ENCODE measurements around the gene FRS2.

FRS2 gene

DNA sequence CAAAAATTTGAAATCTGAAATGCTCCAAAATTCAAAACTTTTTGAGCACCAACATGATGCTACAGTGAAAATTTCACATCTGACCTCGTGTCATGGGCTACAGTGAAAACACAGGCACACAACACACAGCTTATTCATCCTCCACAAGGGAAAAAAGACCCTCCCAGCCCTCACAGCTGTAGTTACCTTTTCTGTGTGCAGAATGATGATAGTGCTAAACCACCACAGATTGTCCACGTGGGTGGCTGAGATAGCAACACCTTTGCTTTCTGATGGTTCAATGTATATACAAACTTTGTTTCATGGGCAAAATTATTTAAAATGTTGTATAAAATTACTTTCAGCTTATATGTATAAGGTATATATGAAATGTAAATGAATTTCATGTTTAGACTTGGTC lies 46.8 kb downstream of the FRS2 start:
- TF ChIP-seq, protein P1, sequence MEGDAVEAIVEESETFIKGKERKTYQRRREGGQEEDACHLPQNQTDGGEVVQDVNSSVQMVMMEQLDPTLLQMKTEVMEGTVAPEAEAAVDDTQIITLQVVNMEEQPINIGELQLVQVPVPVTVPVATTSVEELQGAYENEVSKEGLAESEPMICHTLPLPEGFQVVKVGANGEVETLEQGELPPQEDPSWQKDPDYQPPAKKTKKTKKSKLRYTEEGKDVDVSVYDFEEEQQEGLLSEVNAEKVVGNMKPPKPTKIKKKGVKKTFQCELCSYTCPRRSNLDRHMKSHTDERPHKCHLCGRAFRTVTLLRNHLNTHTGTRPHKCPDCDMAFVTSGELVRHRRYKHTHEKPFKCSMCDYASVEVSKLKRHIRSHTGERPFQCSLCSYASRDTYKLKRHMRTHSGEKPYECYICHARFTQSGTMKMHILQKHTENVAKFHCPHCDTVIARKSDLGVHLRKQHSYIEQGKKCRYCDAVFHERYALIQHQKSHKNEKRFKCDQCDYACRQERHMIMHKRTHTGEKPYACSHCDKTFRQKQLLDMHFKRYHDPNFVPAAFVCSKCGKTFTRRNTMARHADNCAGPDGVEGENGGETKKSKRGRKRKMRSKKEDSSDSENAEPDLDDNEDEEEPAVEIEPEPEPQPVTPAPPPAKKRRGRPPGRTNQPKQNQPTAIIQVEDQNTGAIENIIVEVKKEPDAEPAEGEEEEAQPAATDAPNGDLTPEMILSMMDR (IDR thresholded peaks at IDR 0.05; ENCODE audit: low read depth, low read length, missing control alignments) = no peak
- no peak for DNase-seq (ENCODE audit: low read depth)
- H3K4me3 ChIP-seq (ENCODE audit: low read depth, low read length) = no peak overlapping the region
- in situ Hi-C loops (cut with HindIII; ENCODE audit: low sequenced_read_pairs) = no loop called here

DNA sequence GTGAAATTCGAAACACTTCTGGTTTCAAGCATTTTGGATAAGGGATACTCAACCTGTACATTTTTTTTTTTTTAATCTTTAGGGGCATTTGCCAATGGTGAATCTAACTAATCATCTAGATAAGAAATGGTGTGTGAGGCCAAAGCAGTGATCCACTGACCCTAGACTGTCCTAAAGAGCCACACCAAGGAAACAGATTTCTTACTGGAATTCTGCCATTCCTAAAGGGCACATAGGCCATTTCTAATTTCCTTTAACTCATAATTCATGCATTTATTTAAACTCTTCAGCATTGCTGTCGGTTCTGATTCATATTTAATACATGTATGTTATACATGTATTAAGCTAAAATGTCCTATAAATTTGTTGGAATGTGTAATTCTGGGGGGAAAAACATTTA lies 47.2 kb downstream of the FRS2 start:
- H3K4me3 ChIP-seq (ENCODE audit: low read depth, low read length) = no peak overlapping the region
- in situ Hi-C loops (cut with HindIII; ENCODE audit: low sequenced_read_pairs) = no loop called here
- DNase-seq (ENCODE audit: low read depth) = no peak
- TF ChIP-seq, protein P1 (IDR thresholded peaks at IDR 0.05; ENCODE audit: low read depth, low read length, missing control alignments) = no peak

DNA sequence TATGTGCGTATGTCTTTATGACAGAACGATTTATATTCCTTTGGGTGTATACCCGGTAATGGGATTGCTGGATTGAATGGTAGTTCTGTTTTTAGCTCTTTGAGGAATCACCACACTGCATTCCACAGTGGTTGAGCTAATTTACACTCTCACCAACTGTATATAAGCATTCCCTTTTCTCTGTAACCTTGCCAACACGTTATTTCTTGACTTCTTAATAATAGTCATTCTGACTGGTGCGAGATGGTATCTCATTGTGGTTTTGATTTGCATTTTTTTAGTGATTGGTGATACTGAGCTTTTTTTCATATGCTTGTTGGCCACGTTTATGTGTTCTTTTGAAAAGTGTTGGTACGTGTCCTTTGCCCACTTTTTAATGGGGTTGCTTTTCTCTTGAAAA lies 49.7 kb downstream of the FRS2 start:
- H3K4me3 ChIP-seq (ENCODE audit: low read depth, low read length) = no peak overlapping the region
- TF ChIP-seq, protein P1 (IDR thresholded peaks at IDR 0.05; ENCODE audit: low read depth, low read length, missing control alignments) = no peak
- in situ Hi-C loops (cut with HindIII; ENCODE audit: low sequenced_read_pairs) = no loop called here
- peak; percentile 61 for DNase-seq (ENCODE audit: low read depth)

DNA sequence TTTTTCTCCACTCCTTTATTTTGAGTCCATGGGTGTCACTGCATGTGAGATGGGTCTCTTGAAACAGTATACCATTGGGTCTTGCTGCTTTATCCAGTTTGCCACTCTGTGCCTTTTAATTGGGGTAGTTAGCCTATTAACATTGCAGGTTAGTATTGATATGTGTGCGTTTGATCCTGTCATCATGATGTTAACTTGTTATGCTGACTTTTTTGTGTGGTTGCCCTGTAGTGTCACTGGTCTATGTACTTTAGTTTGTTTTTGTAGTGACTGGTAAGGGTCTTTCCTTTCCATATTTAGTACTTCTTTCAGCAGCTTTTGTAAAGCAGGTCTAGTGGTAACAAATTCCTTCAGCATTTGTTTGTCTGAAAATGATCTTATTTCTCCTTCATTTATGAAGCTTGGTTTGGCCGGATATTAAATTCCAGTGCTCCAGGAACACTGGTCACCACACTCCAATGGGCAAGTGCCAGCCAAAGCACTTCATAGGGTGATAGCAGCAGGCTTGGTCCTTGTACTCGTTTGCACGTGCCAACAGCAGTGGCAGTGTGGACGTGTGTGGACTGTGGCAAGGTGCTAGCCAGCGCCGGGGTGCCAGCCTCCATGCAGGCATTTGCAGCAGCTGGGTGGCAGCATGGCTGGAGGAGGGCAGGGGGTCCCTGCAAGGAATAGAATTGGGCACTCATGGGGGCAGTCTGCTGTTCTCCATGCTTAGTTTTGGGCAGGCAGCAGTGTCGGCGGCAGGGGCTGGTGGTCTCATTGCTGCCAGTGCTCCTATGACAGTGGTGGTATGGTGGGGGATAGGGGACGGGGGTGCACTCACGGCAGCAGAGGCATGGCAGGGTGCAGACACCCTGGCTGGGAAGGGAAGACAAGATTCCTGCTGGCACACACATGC lies 53.5 kb downstream of the FRS2 start:
- TF ChIP-seq, protein P1 (IDR thresholded peaks at IDR 0.05; ENCODE audit: low read depth, low read length, missing control alignments) = no peak
- in situ Hi-C loops (cut with HindIII; ENCODE audit: low sequenced_read_pairs) = no loop called here
- no peak for DNase-seq (ENCODE audit: low read depth)

DNA sequence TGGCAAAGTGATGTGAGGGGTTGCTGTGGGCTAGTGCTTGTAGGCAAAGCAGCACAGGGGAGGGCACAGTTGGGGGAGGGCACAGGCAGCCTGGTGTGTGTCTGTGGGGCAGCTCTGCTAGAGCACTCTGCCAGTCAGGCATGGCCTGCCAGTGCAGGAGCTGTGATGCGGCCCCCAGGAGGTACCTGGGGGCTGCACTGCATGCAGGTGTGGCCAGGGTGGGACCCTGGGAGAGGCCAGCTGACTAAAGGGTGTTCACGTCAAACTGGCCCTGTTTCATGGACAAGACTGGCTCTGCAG lies 54.1 kb downstream of the FRS2 start:
- DNase-seq (ENCODE audit: low read depth) = no peak
- in situ Hi-C loops (cut with HindIII; ENCODE audit: low sequenced_read_pairs) = no loop called here
- TF ChIP-seq, protein P1 (IDR thresholded peaks at IDR 0.05; ENCODE audit: low read depth, low read length, missing control alignments) = no peak
- no peak overlapping the region for H3K4me3 ChIP-seq (ENCODE audit: low read depth, low read length)

More for the DNA sequence above, 53.5 kb downstream of the FRS2 start:
- no peak overlapping the region for H3K4me3 ChIP-seq (ENCODE audit: low read depth, low read length)

DNA sequence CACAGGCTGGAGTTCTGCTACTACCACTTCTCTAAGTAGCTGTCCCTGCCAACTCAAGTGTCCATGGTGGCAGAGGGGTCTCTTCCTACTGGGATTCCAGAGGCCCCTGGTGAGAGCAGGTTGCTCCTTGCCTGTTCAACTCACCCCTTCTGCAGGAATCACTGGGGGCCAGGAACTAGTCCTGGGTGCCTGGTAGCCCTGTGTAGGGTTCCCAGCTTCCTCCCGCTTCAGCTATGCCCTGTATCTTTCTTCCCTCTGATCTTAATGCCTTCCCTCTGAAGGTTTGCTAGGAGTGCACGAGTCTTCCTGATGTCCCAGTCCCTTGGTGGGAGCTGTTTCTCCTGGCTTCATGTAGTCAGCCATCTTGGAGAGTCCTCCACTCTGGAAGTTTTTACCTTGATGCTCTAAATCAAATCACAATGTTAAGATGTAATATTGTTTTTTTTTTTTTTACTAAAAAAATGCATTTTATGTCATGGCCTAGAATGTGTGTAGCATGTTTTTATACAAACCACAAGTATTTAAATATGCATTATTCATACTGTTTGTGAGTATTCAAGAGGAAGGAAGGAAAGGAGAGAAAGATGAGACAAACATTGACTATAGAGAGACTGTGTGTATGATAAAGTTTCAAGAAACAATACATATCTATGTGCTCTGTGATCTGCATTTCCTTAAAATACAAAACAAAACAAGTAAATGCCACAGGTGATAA lies 54.7 kb downstream of the FRS2 start:
- no peak overlapping the region for H3K4me3 ChIP-seq (ENCODE audit: low read depth, low read length)
- in situ Hi-C loops (cut with HindIII; ENCODE audit: low sequenced_read_pairs) = no loop called here
- DNase-seq (ENCODE audit: low read depth) = no peak
- TF ChIP-seq, protein P1 (IDR thresholded peaks at IDR 0.05; ENCODE audit: low read depth, low read length, missing control alignments) = no peak

All from astrocyte of the cerebellum (primary cell).